Skeletal muscle satellite cell (primary cell): ENCODE results near the gene ELFN1.
"Not testable (repeated sequence)": the region's sequence is repeated elsewhere in the genome, so short reads cannot be mapped to it uniquely, and the experiment has no call there.

Experiments
- H3K27me3 ChIP-seq: 2 replicates; pipeline ENCODE4 v1.7.0; 2013; ENCODE audit warnings: low read length; ENCODE audit not compliant: control insufficient read depth, insufficient read depth
- H3K36me3 ChIP-seq: 2 replicates; pipeline ENCODE4 v1.7.0; 2013; ENCODE audit warnings: mild to moderate bottlenecking, control low read depth, low read length; ENCODE audit not compliant: insufficient read depth
- H3K4me1 ChIP-seq: 2 replicates; pipeline ENCODE4 v1.7.0; 2013; ENCODE audit warnings: low read length; ENCODE audit not compliant: control insufficient read depth, insufficient read depth
- H3K4me2 ChIP-seq: 2 replicates; pipeline ENCODE4 v1.7.0; 2013; ENCODE audit warnings: mild to moderate bottlenecking, low read length
- H3K4me3 ChIP-seq: 2 replicates; pipeline ENCODE4 v1.7.0; 2013; ENCODE audit warnings: low read length
- H3K9ac ChIP-seq: 2 replicates; pipeline ENCODE4 v1.7.0; 2013; ENCODE audit warnings: mild to moderate bottlenecking, low read depth, low read length, moderate library complexity
- H3K9me3 ChIP-seq: replicated peaks from 2 replicates; pipeline ENCODE4 v1.7.0; 2013; ENCODE audit warnings: mild to moderate bottlenecking, control low read depth, low read length

ELFN1 gene

GRCh38 chr7:1710936-1711335 is 40.9 kb downstream of the ELFN1 start:
- Histone ChIP-seq H3K36me3 (no peaks in the 10 kb centered on the region), H3K4me1 (no peaks in the 10 kb centered on the region), H3K27me3 (peaks cover 57% of the 10 kb centered on the region), H3K4me3 (no peak overlapping the region), H3K4me2 (no peak overlapping the region), H3K9me3 (no peaks in the 10 kb centered on the region), H3K9ac (no peak overlapping the region)

- no peak overlapping the region for H3K4me2 ChIP-seq
- H3K4me3 ChIP-seq: no peak overlapping the region
- peaks cover 57% of the 10 kb centered on the region for H3K27me3 ChIP-seq
- H3K36me3 ChIP-seq: no peaks in the 10 kb centered on the region
- H3K9ac ChIP-seq: no peak overlapping the region
- no peaks in the 10 kb centered on the region for H3K9me3 ChIP-seq
- H3K4me1 ChIP-seq: no peaks in the 10 kb centered on the region
Observed at GRCh38 chr7:1712907-1713501, 42.9 kb downstream of the ELFN1 start.

GRCh38 chr7:1713502-1714484 is 43.7 kb downstream of the ELFN1 start:
- no peak overlapping the region for H3K9ac ChIP-seq
- H3K4me2 ChIP-seq: no peak overlapping the region
- H3K9me3 ChIP-seq: no peaks in the 10 kb centered on the region
- H3K27me3 ChIP-seq: peaks cover 50% of the 10 kb centered on the region
- H3K4me3 ChIP-seq: no peak overlapping the region
- no peaks in the 10 kb centered on the region for H3K4me1 ChIP-seq
- no peaks in the 10 kb centered on the region for H3K36me3 ChIP-seq

DNA sequence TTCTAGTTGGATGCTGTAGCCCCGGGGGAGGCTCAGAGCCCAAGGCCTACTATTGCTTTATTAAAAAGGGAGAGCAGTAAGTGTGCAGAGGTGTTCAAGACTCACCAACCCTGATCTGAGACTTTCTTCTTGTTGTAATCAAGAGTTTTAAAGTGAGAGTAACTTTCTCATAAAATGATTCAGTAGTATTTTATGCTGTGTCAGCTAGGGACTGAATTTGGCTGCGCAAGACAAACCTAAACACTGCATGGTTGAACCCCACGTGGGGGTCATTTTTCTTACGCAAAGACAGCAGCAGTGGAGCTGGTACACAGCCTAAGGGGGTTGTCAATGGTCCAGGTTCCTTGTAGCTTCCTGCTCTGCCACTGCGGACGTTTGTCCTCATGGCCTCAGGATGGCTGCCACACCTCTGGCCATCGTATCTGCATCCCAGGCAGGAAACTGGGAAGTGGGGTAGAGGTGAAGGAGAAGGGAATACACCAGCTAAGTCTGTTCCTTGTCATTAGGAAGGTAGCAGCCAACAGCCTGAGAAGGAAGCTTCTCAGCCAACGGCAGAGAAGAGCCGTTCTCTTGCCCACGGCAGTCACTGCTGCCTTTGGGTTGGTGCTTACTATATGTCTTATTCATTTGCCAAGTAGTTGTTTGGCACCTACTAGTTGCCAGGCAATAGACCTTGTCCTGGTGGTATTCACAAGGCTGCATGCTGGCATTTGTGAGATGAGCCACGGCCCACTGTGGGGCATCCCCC is 44.7 kb downstream of the ELFN1 start:
- no peak overlapping the region for H3K4me2 ChIP-seq
- H3K9me3 ChIP-seq: no peaks in the 10 kb centered on the region
- no peaks in the 10 kb centered on the region for H3K36me3 ChIP-seq
- H3K27me3 ChIP-seq: peaks cover 46% of the 10 kb centered on the region
- no peak overlapping the region for H3K4me3 ChIP-seq
- H3K9ac ChIP-seq: no peak overlapping the region
- H3K4me1 ChIP-seq: no peaks in the 10 kb centered on the region

DNA sequence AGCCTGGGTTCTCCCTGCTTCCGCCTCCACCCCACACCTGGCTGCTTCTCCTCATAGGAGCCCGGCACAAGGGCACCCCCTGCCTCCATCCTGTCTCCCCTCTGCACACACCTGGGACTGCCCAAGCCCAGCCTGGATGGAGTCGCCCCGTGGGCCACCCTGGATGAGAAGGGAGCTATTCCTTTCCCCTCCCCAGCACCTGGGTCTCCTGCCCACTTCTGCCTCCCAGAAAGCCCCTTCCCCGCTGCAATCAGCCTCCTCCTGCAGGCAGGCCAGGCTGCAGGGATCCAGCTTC is 45.2 kb downstream of the ELFN1 start:
- Histone ChIP-seq H3K4me2 (no peak overlapping the region), H3K9ac (no peak overlapping the region), H3K9me3 (no peaks in the 10 kb centered on the region), H3K27me3 (peaks cover 46% of the 10 kb centered on the region), H3K4me3 (no peak overlapping the region), H3K4me1 (no peaks in the 10 kb centered on the region), H3K36me3 (no peaks in the 10 kb centered on the region)

- H3K36me3 ChIP-seq: no peaks in the 10 kb centered on the region
- H3K27me3 ChIP-seq: peaks cover 46% of the 10 kb centered on the region
- H3K9ac ChIP-seq: no peak overlapping the region
- H3K9me3 ChIP-seq: no peaks in the 10 kb centered on the region
- no peak overlapping the region for H3K4me3 ChIP-seq
- H3K4me2 ChIP-seq: no peak overlapping the region
- H3K4me1 ChIP-seq: no peaks in the 10 kb centered on the region
Observed at GRCh38 chr7:1715671-1716074, 45.6 kb downstream of the ELFN1 start.

- H3K36me3 ChIP-seq: no peaks in the 10 kb centered on the region
- H3K4me2 ChIP-seq: no peak overlapping the region
- H3K9me3 ChIP-seq: no peaks in the 10 kb centered on the region
- no peaks in the 10 kb centered on the region for H3K4me1 ChIP-seq
- H3K9ac ChIP-seq: no peak overlapping the region
- H3K4me3 ChIP-seq: no peak overlapping the region
- H3K27me3 ChIP-seq: peaks cover 42% of the 10 kb centered on the region
Observed at GRCh38 chr7:1716263-1717094, 46.4 kb downstream of the ELFN1 start.

- Histone ChIP-seq H3K9ac (no peak overlapping the region), H3K9me3 (no peaks in the 10 kb centered on the region), H3K4me3 (no peak overlapping the region), H3K4me2 (no peak overlapping the region), H3K36me3 (no peaks in the 10 kb centered on the region), H3K4me1 (no peaks in the 10 kb centered on the region), H3K27me3 (peaks cover 36% of the 10 kb centered on the region)
Observed at GRCh38 chr7:1717095-1717483, 47.0 kb downstream of the ELFN1 start.

- Histone ChIP-seq H3K4me1 (no peaks in the 10 kb centered on the region), H3K4me2 (no peak overlapping the region), H3K36me3 (no peaks in the 10 kb centered on the region), H3K9me3 (no peaks in the 10 kb centered on the region), H3K9ac (no peak overlapping the region), H3K4me3 (no peak overlapping the region), H3K27me3 (peaks cover 33% of the 10 kb centered on the region)
Observed at GRCh38 chr7:1717903-1718676, 48.0 kb downstream of the ELFN1 start.

DNA sequence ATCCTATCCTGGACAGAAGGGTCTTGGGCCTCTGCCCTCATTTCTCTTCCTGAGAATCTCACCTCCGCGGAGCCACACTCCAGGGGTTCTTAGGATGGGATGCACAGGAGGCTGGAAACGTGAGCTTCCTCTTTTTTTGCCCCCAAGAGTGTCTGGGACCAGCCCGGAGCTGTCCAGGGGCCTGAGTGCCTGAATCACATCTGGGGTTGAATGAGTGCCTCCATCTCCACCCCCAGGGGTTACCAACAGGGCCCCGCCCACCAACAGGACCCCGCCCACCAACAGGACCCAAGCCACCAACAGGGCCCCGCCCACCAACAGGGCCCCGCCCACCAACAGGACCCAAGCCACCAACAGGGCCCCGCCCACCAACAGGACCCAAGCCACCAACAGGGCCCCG is 48.8 kb downstream of the ELFN1 start:
- not testable (repeated sequence) for H3K4me2 ChIP-seq, H3K4me1 ChIP-seq, H3K4me3 ChIP-seq, H3K9me3 ChIP-seq, H3K9ac ChIP-seq, H3K36me3 ChIP-seq
- peaks cover 33% of the 10 kb centered on the region for H3K27me3 ChIP-seq
